OCI-LY1 (cell line): ENCODE measurements around the gene DDX28.

Experiments used
- EZH2 ChIP-seq: fragments of 200-600 bp; sonication (generic), shearing (Covaris generic); IDR thresholded peaks from 2 replicates; pipeline ENCODE4 v1.8.0; 2017; ENCODE audit warnings: borderline replicate concordance, mixed run types, mild to moderate bottlenecking, antibody characterized with exemption, low read length, moderate library complexity, mixed read lengths
- TF ChIP-seq, protein P1 (sequence below): fragments of 200-600 bp; sonication (generic), shearing (Covaris generic); IDR thresholded peaks from 2 replicates; pipeline ENCODE4 v1.5.1; 2017; ENCODE audit warnings: mild to moderate bottlenecking, antibody characterized with exemption, low read length, moderate library complexity, mixed read lengths

DNA sequence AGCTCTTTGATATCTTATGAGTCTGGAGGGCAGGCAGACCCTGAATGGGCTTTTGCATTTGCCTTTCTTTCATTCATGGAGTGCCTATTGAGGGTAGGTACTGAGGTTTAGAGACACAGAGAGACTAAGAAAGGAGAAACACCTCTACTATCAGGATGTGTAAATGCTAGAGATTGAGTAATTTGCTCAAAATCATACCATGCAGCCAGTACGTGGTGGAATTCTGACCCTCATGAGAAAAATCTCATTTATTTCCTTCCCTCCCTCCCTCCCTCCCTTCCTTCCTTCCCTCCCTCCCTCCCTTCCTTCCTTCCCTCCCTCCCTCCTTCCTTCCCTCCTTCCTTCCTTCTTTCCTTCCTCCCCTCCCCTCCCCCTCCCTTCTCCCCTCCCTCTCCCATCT, 43.7 kb upstream of the DDX28 start:
- TF ChIP-seq, protein P1, sequence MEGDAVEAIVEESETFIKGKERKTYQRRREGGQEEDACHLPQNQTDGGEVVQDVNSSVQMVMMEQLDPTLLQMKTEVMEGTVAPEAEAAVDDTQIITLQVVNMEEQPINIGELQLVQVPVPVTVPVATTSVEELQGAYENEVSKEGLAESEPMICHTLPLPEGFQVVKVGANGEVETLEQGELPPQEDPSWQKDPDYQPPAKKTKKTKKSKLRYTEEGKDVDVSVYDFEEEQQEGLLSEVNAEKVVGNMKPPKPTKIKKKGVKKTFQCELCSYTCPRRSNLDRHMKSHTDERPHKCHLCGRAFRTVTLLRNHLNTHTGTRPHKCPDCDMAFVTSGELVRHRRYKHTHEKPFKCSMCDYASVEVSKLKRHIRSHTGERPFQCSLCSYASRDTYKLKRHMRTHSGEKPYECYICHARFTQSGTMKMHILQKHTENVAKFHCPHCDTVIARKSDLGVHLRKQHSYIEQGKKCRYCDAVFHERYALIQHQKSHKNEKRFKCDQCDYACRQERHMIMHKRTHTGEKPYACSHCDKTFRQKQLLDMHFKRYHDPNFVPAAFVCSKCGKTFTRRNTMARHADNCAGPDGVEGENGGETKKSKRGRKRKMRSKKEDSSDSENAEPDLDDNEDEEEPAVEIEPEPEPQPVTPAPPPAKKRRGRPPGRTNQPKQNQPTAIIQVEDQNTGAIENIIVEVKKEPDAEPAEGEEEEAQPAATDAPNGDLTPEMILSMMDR: no peak
- TF ChIP-seq EZH2: no peak
